Peyer's patch (tissue), 4 donors: ENCODE measurements around the gene BMX.

Experiments
- POLR2A ChIP-seq, 2 donors: fragments of 450-650 bp; IDR thresholded peaks; one replicate each; pipeline ENCODE4 v1.5.1; 2017; ENCODE audit warnings: antibody characterized with exemption in 2 of 2, mild to moderate bottlenecking in 2 of 2, moderate library complexity in 2 of 2
- TF ChIP-seq, protein P1 (sequence below), 6 experiments: fragments of 450-650 bp in 4 of 6; fragments of 200-600 bp in 2 of 6; sonication (generic) in 1 of 6; IDR thresholded peaks; one replicate each; pipeline ENCODE4 v1.5.1; 2017 to 2019; ENCODE audit warnings: antibody characterized with exemption in 6 of 6, mild to moderate bottlenecking in 3 of 6, moderate library complexity in 1 of 6

DNA sequence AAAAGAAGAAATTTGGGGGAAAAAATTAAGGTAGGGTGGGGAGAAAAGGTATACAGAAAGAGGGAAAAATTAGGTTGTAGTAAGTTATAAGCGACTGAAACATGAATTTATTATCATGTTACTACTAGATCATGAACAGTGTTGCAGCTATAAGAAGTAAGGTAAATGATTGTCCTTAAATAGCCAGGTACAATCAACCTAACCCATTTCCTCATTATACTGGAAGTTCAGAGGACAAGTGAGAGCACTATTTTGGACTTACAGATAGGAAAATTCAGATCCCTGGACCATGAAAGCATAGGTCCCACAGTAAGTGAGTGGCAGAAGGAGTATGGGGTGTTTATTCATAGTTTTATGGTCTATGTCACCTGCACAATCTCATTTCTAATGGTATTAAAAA, 31.0 kb upstream of the BMX start:
- TF ChIP-seq, protein P1, sequence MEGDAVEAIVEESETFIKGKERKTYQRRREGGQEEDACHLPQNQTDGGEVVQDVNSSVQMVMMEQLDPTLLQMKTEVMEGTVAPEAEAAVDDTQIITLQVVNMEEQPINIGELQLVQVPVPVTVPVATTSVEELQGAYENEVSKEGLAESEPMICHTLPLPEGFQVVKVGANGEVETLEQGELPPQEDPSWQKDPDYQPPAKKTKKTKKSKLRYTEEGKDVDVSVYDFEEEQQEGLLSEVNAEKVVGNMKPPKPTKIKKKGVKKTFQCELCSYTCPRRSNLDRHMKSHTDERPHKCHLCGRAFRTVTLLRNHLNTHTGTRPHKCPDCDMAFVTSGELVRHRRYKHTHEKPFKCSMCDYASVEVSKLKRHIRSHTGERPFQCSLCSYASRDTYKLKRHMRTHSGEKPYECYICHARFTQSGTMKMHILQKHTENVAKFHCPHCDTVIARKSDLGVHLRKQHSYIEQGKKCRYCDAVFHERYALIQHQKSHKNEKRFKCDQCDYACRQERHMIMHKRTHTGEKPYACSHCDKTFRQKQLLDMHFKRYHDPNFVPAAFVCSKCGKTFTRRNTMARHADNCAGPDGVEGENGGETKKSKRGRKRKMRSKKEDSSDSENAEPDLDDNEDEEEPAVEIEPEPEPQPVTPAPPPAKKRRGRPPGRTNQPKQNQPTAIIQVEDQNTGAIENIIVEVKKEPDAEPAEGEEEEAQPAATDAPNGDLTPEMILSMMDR (IDR thresholded peaks at IDR 0.05) = no peak
- no peak for TF ChIP-seq POLR2A (IDR thresholded peaks at IDR 0.05)
